GM12873 (cell line): Measurements from ENCODE around the gene MECR.

Experiments used
- CTCF ChIP-seq: IDR thresholded peaks from 2 replicates; pipeline ENCODE4 v1.5.1; 2012; ENCODE audit warnings: low read depth, mild to moderate bottlenecking, moderate library complexity, low read length, control low read depth; ENCODE audit not compliant: insufficient read depth; ENCODE audit errors: missing control alignments

The MECR gene

GRCh38 chr1:29169976-29170375 is 60.8 kb downstream of the MECR start:
- TF ChIP-seq CTCF, result no peak

DNA sequence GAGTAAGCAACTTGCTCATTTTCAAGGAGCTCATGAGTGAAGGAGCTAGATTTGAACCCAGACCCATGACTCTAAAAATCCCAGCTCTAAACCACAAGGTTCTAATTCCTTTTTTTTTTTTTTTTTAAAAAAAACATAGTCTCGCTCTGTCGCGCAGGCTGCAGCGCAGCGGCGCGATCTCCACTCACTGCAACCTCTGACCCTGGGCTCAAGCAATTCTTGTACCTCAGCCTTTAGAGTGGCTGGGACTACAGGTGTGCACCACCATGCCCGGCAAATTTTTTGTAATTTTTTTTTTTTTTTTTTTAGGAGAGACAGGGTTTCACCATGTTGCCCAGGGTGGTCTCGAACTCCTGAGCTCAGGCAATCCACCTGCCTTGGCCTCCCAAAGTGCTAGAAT is 62.8 kb downstream of the MECR start:
- no peak for TF ChIP-seq CTCF

- TF ChIP-seq CTCF, result no peak
These were observed 64.3 kb downstream of the MECR start for GRCh38 chr1:29166291-29166878.

DNA sequence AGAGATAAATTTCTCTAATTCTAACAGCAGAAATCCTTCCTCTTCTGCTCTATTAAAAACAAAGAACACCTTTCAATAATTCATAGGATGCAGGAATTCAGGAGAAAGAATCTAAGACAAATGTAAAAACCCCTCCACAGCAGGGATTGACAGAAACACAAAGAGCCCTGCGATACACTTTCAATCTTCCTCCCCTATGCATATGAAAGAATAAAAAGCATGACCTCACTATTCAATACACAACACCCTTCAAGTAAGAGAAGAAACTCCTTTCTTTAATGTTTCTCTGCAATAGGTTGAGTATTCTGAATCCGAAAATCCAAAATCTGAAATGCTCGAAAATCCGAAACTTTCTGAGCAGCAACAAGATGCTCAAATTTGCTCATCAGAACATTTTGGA is 66.1 kb downstream of the MECR start:
- no peak for TF ChIP-seq CTCF

- TF ChIP-seq CTCF, result no peak
These were observed 68.1 kb downstream of the MECR start for GRCh38 chr1:29162476-29163138.

DNA sequence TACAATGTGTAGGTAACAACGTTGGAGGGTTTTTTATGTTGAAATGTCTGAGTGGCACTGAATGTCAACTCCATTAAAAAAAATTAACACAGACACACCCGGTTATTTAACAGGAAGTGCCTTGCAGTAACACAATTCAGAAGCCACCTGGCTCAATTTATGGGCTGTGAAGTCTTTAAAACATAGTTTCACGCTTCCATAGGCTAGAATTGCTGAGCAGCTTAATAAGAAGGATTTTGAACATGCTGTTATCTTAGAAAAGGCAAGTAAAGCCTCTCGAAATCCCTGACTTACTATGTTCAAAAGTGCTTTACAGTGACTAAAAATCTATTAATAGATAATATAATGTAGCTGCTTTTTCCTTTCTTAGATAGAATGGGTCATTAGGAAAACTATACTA is 68.7 kb downstream of the MECR start:
- TF ChIP-seq CTCF, result no peak

DNA sequence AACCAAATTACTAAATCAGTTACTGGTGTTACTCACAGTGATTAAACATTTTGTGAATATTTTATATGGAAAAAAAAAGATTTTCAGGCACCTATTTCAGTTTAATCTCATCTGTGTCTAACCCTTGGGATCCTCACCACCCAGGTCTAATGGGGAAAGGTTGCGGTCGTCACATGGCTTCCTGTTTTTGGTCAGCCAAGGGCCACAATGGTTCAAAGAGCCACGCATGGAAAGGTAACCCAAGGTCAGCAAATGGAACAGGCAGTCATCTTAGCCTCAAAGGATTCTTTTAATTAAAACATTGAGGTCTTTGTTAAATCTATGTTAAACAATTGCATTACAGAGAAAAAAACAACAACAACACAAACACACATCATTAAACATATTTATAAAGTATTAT is 71.0 kb downstream of the MECR start:
- no peak for TF ChIP-seq CTCF
